Measurements from ENCODE around the gene MRM1.

DNA sequence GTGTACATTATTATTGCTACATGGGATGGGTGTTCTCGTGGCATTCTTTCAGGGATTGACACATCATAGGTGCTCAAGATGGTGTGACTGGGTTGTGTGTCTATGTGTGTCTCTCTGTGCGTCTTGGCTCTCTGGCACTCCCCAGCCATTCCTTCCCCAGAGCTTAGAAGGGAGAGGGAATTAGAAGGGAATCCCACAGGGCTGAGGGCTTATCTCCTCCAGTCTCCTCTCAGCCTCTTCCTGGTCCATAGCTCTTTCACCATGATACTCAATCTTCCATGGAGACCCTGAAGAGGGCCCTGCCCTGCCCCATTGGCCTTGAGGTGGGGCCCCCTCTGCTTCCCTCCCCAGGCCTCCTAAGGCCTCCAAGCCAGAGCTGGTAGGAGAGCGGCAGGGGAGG lies 52.0 kb downstream of the MRM1 start:
- TF ChIP-seq, protein P1, sequence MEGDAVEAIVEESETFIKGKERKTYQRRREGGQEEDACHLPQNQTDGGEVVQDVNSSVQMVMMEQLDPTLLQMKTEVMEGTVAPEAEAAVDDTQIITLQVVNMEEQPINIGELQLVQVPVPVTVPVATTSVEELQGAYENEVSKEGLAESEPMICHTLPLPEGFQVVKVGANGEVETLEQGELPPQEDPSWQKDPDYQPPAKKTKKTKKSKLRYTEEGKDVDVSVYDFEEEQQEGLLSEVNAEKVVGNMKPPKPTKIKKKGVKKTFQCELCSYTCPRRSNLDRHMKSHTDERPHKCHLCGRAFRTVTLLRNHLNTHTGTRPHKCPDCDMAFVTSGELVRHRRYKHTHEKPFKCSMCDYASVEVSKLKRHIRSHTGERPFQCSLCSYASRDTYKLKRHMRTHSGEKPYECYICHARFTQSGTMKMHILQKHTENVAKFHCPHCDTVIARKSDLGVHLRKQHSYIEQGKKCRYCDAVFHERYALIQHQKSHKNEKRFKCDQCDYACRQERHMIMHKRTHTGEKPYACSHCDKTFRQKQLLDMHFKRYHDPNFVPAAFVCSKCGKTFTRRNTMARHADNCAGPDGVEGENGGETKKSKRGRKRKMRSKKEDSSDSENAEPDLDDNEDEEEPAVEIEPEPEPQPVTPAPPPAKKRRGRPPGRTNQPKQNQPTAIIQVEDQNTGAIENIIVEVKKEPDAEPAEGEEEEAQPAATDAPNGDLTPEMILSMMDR (IDR thresholded peaks at IDR 0.05), result no peak
- no peak for TF ChIP-seq POLR2A (IDR thresholded peaks at IDR 0.05)
